SK-N-SH (cell line): Measurements from ENCODE around the gene LDB2. TPM values are rescaled to one million over a fixed set of nuclear protein-coding genes. Genes with fewer than 3 reads are reported as not detected.

Experiments
- CTCF ChIA-PET: fragments of 300-600, 350-600 bp; formaldehyde crosslinking; extraction: SDS; loops from one replicate; lab custom pipeline; 2021; lab: Yijun Ruan, JAX
- POLR2A ChIA-PET: fragments of 350-600 bp; sonication (Branson Sonifier 250); formaldehyde crosslinking; extraction: SDS; loops from one replicate; lab custom pipeline; 2020; ENCODE audit warnings: antibody characterized with exemption, inconsistent platforms; lab: Yijun Ruan, JAX
- DNase-seq: peaks from one replicate; pipeline ENCODE4 v3.0.0; 2012
- H2AFZ ChIP-seq: fragments of 200-600 bp; sonication (generic); 2 replicates; pipeline ENCODE4 v1.8.1; 2016; ENCODE audit warnings: antibody characterized with exemption, mild to moderate bottlenecking, low read depth
- H3F3A ChIP-seq: fragments of 200-600 bp; sonication (generic); replicated peaks from 2 replicates; pipeline ENCODE3; 2016; ENCODE audit warnings: antibody characterized with exemption, mild to moderate bottlenecking; ENCODE audit not compliant: insufficient read depth
- H3K27ac ChIP-seq, 2 experiments: fragments of 200-500 bp in 1 of 2; fragments of 200-600 bp in 1 of 2; sonication (Bioruptor generic) in 1 of 2; sonication (generic), shearing (Covaris generic) in 1 of 2; 2 replicates each; pipeline versions ENCODE4 v1.5.1 to v1.6.1; 2014 to 2016; ENCODE audit warnings: low read depth in 2 of 2, inconsistent platforms in 1 of 2, low read length in 1 of 2, mild to moderate bottlenecking in 1 of 2, mixed read lengths in 1 of 2
- H3K27me3 ChIP-seq: fragments of 200-600 bp; sonication (generic), shearing (Covaris generic); 2 replicates; pipeline ENCODE4 v1.6.1; 2016; ENCODE audit warnings: mixed run types; ENCODE audit not compliant: insufficient read depth
- H3K36me3 ChIP-seq, 2 experiments: fragments of 200-500 bp in 1 of 2; fragments of 200-600 bp in 1 of 2; sonication (Bioruptor generic) in 1 of 2; sonication (generic) in 1 of 2; replicated peaks in 1 of 2; 2 replicates each; pipeline versions ENCODE3 to v1.5.1; 2014 to 2016; ENCODE audit warnings: low read length in 1 of 2, mild to moderate bottlenecking in 1 of 2; ENCODE audit not compliant: insufficient read depth in 2 of 2, control insufficient read depth in 1 of 2
- H3K4me1 ChIP-seq, 2 experiments: fragments of 200-500 bp in 1 of 2; fragments of 200-600 bp in 1 of 2; sonication (Bioruptor generic) in 1 of 2; sonication (generic), shearing (Covaris generic) in 1 of 2; 2 replicates each; pipeline versions ENCODE4 v1.5.1 to v1.6.1; 2014 to 2016; ENCODE audit warnings: low read depth in 1 of 2, low read length in 1 of 2, mixed run types in 1 of 2; ENCODE audit not compliant: insufficient read depth in 2 of 2, control insufficient read depth in 1 of 2
- H3K4me2 ChIP-seq: fragments of 200-600 bp; sonication (generic), shearing (Covaris generic); 2 replicates; pipeline ENCODE4 v1.6.1; 2017; ENCODE audit warnings: mixed run types
- H3K4me3 ChIP-seq, 2 experiments: fragments of 200-500 bp in 1 of 2; fragments of 200-600 bp in 1 of 2; sonication (Bioruptor generic) in 1 of 2; sonication (generic), shearing (Covaris generic) in 1 of 2; 2 replicates each; pipeline versions ENCODE4 v1.5.1 to v1.8.1; 2014 to 2016; ENCODE audit warnings: low read depth in 2 of 2, inconsistent platforms in 1 of 2, low read length in 1 of 2, mild to moderate bottlenecking in 1 of 2, mixed read lengths in 1 of 2, moderate library complexity in 1 of 2
- H3K79me2 ChIP-seq: fragments of 200-600 bp; sonication (generic); 2 replicates; pipeline ENCODE4 v1.8.1; 2017; ENCODE audit warnings: mild to moderate bottlenecking; ENCODE audit not compliant: insufficient read depth
- H3K9ac ChIP-seq: fragments of 200-600 bp; sonication (generic); 2 replicates; pipeline ENCODE4 v1.6.1; 2017; ENCODE audit warnings: mixed run types
- H3K9me2 ChIP-seq: fragments of 200-600 bp; sonication (generic); 2 replicates; pipeline ENCODE4 v1.6.1; 2017; ENCODE audit warnings: mixed run types
- H3K9me3 ChIP-seq: fragments of 200-600 bp; sonication (generic); 2 replicates; pipeline ENCODE4 v1.6.1; 2017; ENCODE audit warnings: mixed run types, mild to moderate bottlenecking, moderate library complexity
- H4K20me1 ChIP-seq: fragments of 200-600 bp; sonication (generic); 2 replicates; pipeline ENCODE4 v1.6.1; 2017; ENCODE audit warnings: mild to moderate bottlenecking, mixed run types; ENCODE audit not compliant: insufficient read depth
- EP300 ChIP-seq, 2 experiments: IDR thresholded peaks; 2 replicates each; pipeline versions ENCODE4 v1.4.0 to v1.6.1; 2012; ENCODE audit warnings: borderline replicate concordance in 1 of 2, low read depth in 1 of 2, low read length in 1 of 2
- EZH2phosphoT487 ChIP-seq: fragments of 200-600 bp; sonication (generic); IDR thresholded peaks from 2 replicates; pipeline ENCODE4 v1.6.1; 2017; ENCODE audit warnings: low read depth, mixed run types, mild to moderate bottlenecking, antibody characterized with exemption, moderate library complexity, borderline replicate concordance
- FOSL2 ChIP-seq: IDR thresholded peaks from 2 replicates; pipeline ENCODE4 v1.4.0; 2012; ENCODE audit warnings: low read depth, mild to moderate bottlenecking, moderate library complexity, borderline replicate concordance
- FOXJ3 ChIP-seq: sonication (generic); formaldehyde crosslinking; IDR thresholded peaks from 2 replicates; pipeline ENCODE4 v1.5.1; 2020; ENCODE audit warnings: mild to moderate bottlenecking, missing genetic modification reagents
- FOXM1 ChIP-seq: IDR thresholded peaks from 2 replicates; pipeline ENCODE4 v1.4.0; 2012; ENCODE audit warnings: low read depth, mild to moderate bottlenecking
- GABPA ChIP-seq: IDR thresholded peaks from 2 replicates; pipeline ENCODE4 v1.4.0; 2012; ENCODE audit warnings: low read depth, mild to moderate bottlenecking
- GATA2 ChIP-seq: sonication (generic); formaldehyde crosslinking; IDR thresholded peaks from 2 replicates; pipeline ENCODE4 v1.5.0; 2020; ENCODE audit warnings: mild to moderate bottlenecking, missing genetic modification reagents
- MEF2A ChIP-seq: IDR thresholded peaks from 2 replicates; pipeline ENCODE4 v1.4.0; 2012; ENCODE audit warnings: low read depth, borderline replicate concordance
- NFIC ChIP-seq: IDR thresholded peaks from 2 replicates; pipeline ENCODE4 v1.4.0; 2012; ENCODE audit warnings: borderline replicate concordance
- NRF1 ChIP-seq: IDR thresholded peaks from 2 replicates; pipeline ENCODE4 v1.6.1; 2012; ENCODE audit warnings: low read depth, mild to moderate bottlenecking, low read length
- POLR2AphosphoS5 ChIP-seq: IDR thresholded peaks from 2 replicates; pipeline ENCODE4 v1.6.1; 2012; ENCODE audit warnings: low read depth, low read length
- RAD21 ChIP-seq: IDR thresholded peaks from 2 replicates; pipeline ENCODE4 v1.6.1; 2012; ENCODE audit warnings: mild to moderate bottlenecking, low read length
- SIN3A ChIP-seq: IDR thresholded peaks from 2 replicates; pipeline ENCODE4 v1.6.1; 2012; ENCODE audit warnings: low read depth, mild to moderate bottlenecking, low read length, moderate library complexity, borderline replicate concordance
- SMC3 ChIP-seq: IDR thresholded peaks from 2 replicates; pipeline ENCODE4 v1.6.1; 2012; ENCODE audit warnings: low read depth, low read length, improper control_type of control experiment
- TAF1 ChIP-seq: IDR thresholded peaks from 2 replicates; pipeline ENCODE4 v1.6.1; 2012; ENCODE audit warnings: low read depth, mild to moderate bottlenecking, low read length, moderate library complexity, borderline replicate concordance
- WGBS: methylation state at CpG from one replicate; pipeline ENCODE4 v1.1.6; 2017; ENCODE audit warnings: low lambda C conversion rate; 5-methylcytosine and 5-hydroxymethylcytosine counted together
- polyA plus RNA-seq, 3 experiments: library from polyadenylated mRNA; depleted of rRNA; stranded (reverse); fragments of >200 nt; gene quantifications; 2 replicates each; pipeline ENCODE4 v1.2.3, GENCODE V29; 2012
- TF ChIP-seq, protein P1 (sequence below): fragments of 200-600 bp; sonication (generic); IDR thresholded peaks from 2 replicates; pipeline ENCODE4 v1.6.1; 2017; ENCODE audit warnings: antibody characterized with exemption, mild to moderate bottlenecking, moderate library complexity
- TF ChIP-seq, protein P2 (sequence below): IDR thresholded peaks from 2 replicates; pipeline ENCODE4; 2012
- TF ChIP-seq, protein P3 (sequence below): IDR thresholded peaks from 2 replicates; pipeline ENCODE4 v1.4.0; 2012; ENCODE audit warnings: low read depth
- TF ChIP-seq, protein P4 (sequence below): fragments of 150-350 bp; IDR thresholded peaks from 2 replicates; pipeline ENCODE4 v1.6.1; 2017; ENCODE audit warnings: antibody characterized with exemption, low read length, low read depth, borderline replicate concordance

LDB2 gene
- polyA plus RNA-seq, 1 of the 3 experiments (the other 2 are of a cell fraction): 11.0 TPM

DNA sequence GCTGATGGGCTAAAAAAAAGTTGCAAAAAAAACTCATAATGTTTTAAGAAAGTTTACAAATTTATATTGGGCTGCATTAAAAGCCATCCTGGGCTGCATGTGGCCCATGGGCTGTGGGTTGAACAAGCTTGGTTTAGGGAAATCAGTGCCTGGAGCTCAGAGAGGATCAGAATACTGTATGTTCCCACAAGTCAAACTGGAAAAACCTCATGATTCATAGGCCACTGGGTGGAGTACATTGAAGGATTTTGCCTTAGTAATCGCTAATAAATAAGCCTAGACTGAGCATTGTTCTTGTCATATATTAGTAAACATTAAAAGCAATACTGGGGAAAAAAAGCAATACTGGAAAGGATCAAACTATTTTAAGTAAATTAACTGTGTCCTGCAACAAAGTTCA is 425.9 kb downstream of the LDB2 start:
- Histone ChIP-seq H3K4me3 (no peak overlapping the region), H3K27ac (no peak overlapping the region), H3K4me2 (no peak overlapping the region), H3K9me3 (peaks cover 8% of the 10 kb centered on the region; the same call in 1 of the 2 replicates), H3K4me1 (no peaks in the 10 kb centered on the region), H3K9me2 (no peaks in the 10 kb centered on the region), H2AFZ (no peak overlapping the region), H3F3A (no peaks in the 10 kb centered on the region), H3K9ac (no peak overlapping the region), H3K79me2 (no peaks in the 10 kb centered on the region), H4K20me1 (no peaks in the 10 kb centered on the region), H3K27me3 (no peaks in the 10 kb centered on the region), H3K36me3 (no peaks in the 10 kb centered on the region)
- ChIA-PET CTCF (no interaction called here), POLR2A (no interaction called here)
- TF ChIP-seq NRF1 (no peak), FOXM1 (no peak), GATA2 (no peak), TAF1 (no peak), FOXJ3 (CRISPR knock-in tag) (no peak), GABPA (no peak), POLR2AphosphoS5 (no peak), NFIC (no peak), FOSL2 (no peak), SIN3A (no peak), MEF2A (no peak), EP300 (IDR thresholded peaks at IDR 0.05; ENCODE audit: borderline replicate concordance in 1 of 2, low read depth in 1 of 2, low read length in 1 of 2) (no peak), RAD21 (no peak), EZH2phosphoT487 (no peak), SMC3 (no peak)
- TF ChIP-seq, protein P1, sequence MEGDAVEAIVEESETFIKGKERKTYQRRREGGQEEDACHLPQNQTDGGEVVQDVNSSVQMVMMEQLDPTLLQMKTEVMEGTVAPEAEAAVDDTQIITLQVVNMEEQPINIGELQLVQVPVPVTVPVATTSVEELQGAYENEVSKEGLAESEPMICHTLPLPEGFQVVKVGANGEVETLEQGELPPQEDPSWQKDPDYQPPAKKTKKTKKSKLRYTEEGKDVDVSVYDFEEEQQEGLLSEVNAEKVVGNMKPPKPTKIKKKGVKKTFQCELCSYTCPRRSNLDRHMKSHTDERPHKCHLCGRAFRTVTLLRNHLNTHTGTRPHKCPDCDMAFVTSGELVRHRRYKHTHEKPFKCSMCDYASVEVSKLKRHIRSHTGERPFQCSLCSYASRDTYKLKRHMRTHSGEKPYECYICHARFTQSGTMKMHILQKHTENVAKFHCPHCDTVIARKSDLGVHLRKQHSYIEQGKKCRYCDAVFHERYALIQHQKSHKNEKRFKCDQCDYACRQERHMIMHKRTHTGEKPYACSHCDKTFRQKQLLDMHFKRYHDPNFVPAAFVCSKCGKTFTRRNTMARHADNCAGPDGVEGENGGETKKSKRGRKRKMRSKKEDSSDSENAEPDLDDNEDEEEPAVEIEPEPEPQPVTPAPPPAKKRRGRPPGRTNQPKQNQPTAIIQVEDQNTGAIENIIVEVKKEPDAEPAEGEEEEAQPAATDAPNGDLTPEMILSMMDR: no peak
- TF ChIP-seq, protein P2, sequence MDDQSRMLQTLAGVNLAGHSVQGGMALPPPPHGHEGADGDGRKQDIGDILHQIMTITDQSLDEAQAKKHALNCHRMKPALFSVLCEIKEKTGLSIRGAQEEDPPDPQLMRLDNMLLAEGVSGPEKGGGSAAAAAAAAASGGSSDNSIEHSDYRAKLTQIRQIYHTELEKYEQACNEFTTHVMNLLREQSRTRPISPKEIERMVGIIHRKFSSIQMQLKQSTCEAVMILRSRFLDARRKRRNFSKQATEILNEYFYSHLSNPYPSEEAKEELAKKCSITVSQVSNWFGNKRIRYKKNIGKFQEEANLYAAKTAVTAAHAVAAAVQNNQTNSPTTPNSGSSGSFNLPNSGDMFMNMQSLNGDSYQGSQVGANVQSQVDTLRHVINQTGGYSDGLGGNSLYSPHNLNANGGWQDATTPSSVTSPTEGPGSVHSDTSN: no peak
- TF ChIP-seq, protein P3, sequence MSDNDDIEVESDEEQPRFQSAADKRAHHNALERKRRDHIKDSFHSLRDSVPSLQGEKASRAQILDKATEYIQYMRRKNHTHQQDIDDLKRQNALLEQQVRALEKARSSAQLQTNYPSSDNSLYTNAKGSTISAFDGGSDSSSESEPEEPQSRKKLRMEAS: no peak
- TF ChIP-seq, protein P4, sequence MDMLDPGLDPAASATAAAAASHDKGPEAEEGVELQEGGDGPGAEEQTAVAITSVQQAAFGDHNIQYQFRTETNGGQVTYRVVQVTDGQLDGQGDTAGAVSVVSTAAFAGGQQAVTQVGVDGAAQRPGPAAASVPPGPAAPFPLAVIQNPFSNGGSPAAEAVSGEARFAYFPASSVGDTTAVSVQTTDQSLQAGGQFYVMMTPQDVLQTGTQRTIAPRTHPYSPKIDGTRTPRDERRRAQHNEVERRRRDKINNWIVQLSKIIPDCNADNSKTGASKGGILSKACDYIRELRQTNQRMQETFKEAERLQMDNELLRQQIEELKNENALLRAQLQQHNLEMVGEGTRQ: no peak
- no peak for DNase-seq
- 21% methylated on average over 1 of the region's 1 CpG for WGBS
